GM19099 (cell line): ENCODE results near the gene SASH3.

Experiments used
- POLR2A ChIP-seq: IDR thresholded peaks from 3 replicates; pipeline ENCODE4 v1.6.1; 2011; ENCODE audit warnings: low read depth; ENCODE audit not compliant: insufficient read length; ENCODE audit errors: extremely low read depth

The SASH3 gene

DNA sequence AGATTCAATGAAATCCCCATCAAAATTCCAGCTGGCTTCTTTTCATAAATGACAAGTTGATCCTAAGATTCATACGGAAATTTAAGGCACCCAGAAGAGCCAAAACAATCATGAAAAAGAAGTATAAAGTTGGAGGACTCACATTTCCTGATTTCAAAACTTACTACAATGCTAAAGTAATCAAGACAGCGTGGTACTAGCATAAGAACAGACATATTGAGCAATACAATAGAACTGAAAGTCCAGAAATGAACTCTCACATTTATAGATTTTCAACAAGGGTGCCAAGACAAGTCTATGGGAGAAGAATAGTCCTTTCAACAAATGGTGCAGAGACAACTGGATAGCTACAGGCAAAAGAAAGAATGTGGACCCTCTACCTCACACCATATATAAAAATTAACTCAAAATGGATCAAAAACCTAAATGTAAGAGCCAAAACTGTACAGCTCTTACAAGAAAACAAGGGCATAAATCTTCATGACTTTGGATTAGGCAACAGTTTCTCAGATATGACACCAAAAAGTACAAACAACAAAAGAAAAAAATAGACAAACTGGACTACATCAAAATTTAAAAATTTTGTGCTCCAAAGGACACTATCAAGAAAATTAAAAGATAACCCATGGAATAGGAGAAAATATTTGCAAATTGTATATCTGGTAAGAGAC lies 28.5 kb downstream of the SASH3 start:
- no peak for TF ChIP-seq POLR2A

DNA sequence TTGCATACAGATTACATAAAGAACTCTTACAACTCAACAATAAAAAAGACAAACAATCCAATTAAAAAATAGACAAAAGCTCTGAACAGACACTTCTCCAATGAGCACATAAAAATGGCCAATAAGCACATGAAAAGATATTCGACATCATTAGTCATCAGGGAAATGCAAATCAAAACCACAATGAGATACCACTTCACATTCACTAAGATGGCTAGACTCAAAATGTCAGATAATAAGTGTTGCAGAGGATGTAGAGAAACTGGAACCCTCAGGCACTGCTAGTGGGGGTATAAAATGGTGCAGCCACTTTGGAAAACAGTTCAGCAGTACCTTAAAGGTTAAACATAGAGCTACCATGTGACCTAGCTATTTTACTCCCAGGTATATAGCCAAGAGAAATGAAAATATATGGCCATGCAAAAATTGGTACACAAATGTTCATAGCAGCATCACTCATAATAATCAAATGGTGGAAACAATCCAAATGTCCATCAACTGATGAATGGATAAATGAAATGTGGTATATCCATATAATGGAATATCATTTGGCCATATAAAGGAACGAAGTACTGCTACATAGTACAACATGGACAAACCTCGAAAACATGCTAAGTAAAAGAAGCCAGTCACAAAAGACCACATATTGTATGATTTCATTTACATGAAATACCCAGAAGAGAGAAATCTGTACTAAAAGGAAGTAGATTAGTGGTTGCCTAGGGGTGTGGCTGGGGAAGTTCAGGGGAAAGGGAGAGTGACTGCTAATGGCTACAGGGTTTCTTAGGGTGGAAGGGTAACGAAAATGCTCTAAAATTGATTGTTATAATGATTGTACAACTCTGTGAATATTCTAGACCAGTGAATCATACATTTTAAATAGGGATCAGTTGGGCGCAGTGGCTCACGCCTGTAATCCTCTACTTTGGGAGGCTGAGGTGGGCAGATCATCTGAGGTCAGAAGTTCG lies 29.4 kb downstream of the SASH3 start:
- no peak for TF ChIP-seq POLR2A

DNA sequence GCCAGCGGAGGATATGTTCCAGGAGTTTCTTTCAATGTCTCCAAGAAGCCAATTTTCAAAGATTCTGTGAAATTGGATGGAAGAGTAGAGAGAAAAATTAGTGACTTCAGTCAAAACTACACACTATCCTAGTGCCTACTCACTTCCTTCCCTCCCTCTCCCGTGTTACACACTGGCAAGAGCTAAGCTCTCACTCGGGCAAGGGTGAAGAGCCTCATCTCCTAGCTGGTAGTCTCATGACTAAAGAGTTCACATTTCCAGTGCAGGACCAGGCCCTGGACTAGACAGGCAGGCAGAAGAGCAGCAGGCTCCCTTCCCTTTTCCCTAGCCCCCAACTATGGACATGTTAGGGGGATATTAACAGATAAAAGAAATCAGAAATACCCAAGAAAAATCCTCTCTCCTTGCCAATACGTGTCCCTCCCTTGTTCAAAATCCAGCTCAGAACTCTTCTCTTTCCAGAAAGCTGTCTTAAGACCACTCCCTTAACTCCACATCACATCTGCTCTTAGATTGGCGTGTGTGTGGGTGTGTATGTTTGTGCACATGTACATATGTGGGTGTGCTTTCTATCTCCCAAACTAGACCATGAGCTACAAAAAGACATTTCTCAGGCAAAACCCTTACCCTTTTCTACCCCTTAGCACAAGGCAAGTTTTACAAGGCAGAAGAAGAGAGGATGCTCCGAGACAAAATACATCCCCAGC lies 34.1 kb downstream of the SASH3 start:
- no peak for TF ChIP-seq POLR2A

DNA sequence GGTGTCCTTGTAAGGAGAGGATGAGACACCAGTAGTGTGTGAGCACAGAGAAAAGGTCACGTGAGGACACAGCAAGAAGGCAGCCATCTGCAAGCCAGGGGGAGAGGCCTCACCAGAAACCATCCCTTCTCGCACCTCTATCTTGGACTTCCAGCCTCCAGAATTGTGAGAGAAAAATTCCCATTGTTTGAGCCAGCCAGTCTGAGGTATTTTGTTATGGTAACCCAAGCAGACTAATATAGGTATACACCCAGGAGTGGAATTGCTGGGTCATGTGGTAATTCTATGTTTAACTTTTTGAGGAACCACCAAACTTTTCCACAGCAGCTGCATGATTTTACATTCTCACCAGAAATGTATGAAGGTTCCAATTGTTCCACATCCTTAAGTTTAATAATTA lies 38.4 kb downstream of the SASH3 start:
- no peak for TF ChIP-seq POLR2A

DNA sequence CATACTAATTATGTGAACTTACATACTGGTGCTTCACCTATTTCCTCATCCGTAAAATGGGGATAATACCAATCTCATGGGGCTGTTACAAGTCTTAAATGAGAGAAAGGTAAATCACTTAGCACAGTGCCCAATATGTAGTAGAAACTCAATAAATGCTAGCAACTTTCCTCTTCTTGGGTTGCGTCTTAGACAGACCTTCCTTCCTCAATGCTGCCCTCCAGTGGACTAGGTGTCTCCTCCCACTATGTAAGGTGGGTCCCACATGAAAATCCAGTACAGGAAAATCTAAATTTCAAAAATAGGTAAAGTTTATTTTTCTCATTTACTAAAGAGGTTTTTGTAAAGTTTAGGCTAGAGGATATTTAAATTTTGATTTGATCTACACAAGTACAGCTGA lies 43.4 kb downstream of the SASH3 start:
- no peak for TF ChIP-seq POLR2A

DNA sequence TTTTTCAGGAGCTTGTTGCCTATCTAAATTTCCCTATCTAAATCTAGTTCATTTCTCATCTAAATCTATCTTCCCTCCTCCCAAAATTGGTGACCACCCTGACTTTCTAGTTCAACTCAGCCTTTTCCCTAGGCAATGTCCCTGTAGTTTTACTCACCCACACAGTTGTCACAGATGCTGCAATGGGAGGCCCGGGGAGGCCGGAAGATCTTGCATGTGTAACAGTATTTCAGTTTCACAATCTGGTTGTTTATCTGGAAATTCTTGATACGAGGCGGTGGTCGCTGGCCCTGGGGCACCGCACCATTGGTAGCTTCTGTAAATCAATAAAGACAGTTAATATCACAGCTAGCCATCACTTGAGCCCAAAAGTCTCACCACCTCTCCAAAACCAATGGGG lies 43.8 kb downstream of the SASH3 start:
- TF ChIP-seq POLR2A = no peak

DNA sequence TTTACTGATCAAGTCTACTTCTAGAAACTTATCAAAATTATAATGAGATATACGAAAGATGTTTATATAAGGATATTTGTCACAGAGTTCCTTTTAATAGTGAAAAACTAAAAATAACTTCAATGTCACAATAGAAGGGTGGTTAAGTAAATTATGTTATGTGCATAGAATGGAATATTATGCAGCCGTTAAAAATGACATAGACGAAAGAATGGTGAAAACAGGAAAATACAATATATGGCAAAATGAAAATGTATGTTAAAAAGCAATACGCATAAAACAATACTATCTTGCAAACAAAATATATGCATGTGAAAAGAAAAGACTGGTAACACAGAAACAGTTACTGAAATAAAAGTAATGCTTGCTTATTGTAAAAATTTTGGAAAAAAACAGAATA lies 44.9 kb downstream of the SASH3 start:
- TF ChIP-seq POLR2A = no peak

DNA sequence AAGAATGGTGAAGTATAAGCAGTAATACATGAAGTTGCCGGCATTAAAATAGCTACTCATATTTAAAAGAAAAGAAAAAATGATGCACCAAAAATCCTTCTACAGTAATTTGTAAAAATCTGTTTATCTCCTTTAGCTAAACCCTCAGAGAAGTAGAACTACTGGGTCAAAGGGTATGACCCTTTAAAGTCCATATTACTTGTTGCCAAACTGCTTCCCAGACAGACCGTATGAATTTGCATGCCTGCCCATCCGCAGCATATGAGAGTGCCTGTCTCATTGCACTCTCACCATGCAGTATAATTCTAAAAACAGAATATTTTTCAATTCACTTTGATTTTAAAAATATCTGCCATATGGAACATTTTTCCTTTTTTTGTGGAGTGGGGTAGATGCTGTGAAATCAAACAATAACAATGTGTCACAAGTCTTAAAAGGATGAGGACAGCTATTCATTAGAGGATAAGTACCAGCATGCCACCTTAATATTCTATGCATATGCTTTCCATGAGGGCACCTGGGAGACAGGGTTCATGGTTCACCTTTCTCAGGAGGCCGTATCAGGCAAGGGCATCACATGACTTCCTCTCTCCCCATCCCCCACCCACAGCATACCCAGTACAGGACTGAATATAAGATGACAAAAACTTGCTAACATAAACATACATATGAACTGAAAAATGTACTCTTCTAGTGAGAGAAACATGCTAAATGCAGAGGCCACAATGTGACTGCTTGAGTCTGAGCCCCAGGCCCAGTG lies 46.2 kb downstream of the SASH3 start:
- no peak for TF ChIP-seq POLR2A

DNA sequence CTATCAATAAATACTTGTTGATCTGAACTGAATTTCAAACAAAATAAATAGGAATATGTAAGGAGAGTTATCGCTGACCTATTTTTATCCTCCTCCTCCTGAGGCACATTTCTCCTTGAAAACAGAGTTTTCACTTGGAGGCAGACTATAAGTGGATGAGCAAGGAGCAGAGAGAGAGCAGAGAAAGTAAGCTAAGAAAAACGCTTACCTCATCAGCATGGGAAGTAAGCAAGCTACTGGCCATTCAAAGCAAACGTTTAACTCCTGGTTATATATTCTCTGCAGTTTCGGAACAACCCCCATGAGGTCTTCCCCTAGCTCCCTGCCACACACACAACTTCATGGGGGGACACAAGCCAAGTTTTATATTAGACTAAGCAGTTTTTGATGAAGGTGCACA lies 50.7 kb downstream of the SASH3 start:
- no peak for TF ChIP-seq POLR2A

DNA sequence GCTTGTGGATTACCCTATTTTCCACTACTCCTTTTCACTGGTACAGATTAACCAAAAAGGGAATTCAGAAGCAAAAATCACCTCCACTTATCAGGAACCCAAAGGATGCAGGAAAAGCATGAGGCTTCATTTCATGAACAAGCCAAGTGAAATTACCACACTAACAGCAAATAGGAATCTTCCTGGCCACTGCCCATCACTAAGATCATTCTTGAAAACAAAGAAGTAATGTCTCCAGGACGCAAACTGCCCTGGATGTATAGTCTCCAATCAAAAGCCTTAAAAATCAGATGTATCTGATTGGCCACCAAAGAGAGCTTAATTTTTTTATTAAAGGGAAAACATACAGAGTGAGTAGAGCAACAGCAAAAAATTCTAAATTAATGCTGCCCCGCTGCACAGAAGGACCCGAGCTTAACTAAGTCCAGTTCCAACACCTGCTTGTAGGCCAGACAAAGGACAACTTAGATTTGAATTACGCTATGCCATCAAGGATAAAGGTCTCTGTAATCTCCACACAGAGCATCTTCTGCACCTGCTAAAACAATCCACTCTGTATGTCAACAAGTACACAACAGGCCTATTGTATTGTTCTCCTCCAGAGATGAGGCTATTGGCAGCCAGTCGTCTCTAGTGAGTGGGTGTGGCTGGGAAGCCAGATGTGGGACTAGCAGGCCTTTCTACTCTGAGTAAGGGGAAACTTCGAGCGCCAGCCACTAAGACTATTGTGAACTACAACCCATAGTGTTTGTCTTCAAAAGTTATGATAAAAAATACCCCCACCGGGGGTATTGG lies 51.5 kb downstream of the SASH3 start:
- no peak for TF ChIP-seq POLR2A

DNA sequence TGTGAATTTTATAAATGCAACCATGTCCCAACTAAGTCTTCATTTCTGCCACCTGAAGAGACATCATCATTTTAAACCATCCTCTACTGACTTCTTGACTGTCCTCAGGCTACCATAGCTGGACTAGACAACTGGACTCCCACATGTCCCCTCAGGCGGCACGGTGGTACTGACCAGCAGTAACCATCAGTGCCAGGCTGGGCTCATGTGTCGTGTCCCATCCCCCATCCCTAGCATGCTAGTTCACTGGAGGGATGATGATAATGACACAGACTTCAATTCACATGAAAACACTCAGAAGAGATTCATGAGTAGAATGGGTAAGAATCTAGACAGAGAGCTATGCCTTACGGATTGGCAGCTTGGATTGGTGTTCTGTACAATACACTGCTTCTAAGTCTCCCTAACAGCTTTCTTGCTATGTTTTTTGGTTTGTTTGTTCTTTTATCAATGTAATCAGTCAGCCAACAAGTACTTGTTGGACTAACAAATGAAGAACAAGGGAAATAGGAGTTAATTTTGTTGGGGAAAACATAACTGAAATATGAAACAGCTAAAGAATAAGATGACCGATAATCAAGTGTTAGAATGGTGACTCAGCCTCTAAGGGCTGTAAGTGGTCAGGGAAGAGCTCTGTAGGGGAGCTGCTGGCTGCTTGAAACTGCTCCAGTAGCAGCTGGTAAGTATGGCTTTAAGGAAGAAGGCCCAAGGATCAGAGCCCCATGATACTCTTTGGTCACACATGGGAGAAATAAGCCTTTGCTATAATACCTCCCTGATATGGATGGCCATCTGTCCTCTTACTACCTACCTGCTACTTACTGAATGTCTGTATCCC lies 53.6 kb downstream of the SASH3 start:
- no peak for TF ChIP-seq POLR2A

DNA sequence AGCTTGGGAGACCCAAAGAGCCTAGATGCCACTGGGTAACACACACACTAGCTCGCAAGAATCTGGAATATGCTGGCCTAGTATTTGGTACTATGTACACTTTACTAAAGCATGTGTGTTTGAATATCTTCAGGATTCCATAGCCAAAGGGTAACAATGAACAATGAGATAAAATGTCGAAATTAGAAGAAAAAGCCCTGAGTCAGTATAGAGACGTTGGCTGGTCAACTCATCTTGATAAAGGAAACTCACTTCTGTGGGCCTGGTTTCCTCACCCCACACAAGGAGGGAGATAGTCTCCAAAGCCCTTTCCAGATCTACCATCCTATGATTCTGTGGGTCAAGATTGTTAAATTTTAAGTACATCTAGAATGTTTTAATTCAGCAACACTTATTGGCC lies 57.1 kb downstream of the SASH3 start:
- TF ChIP-seq POLR2A = no peak

DNA sequence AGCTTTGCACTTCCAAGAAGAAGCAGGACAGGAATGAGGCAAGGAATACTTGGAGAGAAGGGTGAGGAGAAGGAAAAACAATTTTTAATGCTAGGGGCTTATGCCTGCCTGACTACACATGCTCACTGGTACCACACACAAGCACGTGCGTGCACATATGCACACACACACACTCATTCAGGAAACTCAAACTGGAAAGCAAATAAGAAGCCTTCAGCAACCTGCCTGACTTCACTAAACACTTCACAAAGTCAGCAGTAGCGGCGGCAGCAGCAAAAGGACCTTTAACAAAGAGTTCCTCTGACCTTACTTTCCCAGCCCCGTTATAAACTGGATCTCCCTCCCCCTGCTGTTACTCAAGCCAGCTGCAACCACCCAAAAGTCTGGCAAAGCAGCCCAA lies 60.6 kb downstream of the SASH3 start:
- no peak for TF ChIP-seq POLR2A
